HepG2 (cell line): ENCODE measurements around the gene CXCL9. TPM values are rescaled to one million over a fixed set of nuclear protein-coding genes. Genes with fewer than 3 reads are reported as not detected.

ENCODE experiments used
- ATAC-seq: fragments of 200-7000 bp; cut with Tn5 transposase; 3 replicates; pipeline ENCODE4 v1.9.1; 2020; ENCODE audit warnings: mild to moderate bottlenecking, moderate library complexity
- BruUV-seq: library from RNA; stranded (reverse); fragments of 400-500 nt; replicated peaks from 2 replicates; lab custom pipeline; 2021; lab: Mats Ljungman, UMichigan
- CTCF ChIA-PET: fragments of 300-600 bp; formaldehyde crosslinking; extraction: SDS; loops from one replicate; lab custom pipeline; 2021; ENCODE audit warnings: low total read pairs, inconsistent platforms, low intra/inter-chr PET ratio; lab: Yijun Ruan, JAX
- POLR2A ChIA-PET: fragments of 350-600 bp; sonication (Branson Sonifier 250); formaldehyde crosslinking; loops from one replicate; lab custom pipeline; 2020; ENCODE audit warnings: antibody characterized with exemption, inconsistent platforms; lab: Yijun Ruan, JAX
- DNase-seq: peaks from one replicate; pipeline ENCODE4 v3.0.0-alpha.2; 2015; ENCODE audit warnings: low spot score
- FAIRE-seq: peaks from 3 replicates; lab custom pipeline; 2011; peaks lifted over from hg19 to GRCh38; lab: Jason Lieb, UNC
- H2AFZ ChIP-seq: one replicate; pipeline ENCODE4 v1.6.1; 2011; ENCODE audit warnings: low read length, inconsistent platforms
- H3K27ac ChIP-seq: fragments of 300-600 bp; 3 replicates; pipeline ENCODE4 v1.8.0; 2011; ENCODE audit warnings: mixed run types, mild to moderate bottlenecking, mixed read lengths, low read length, inconsistent platforms; ENCODE audit not compliant: insufficient read depth; ENCODE audit errors: extremely low read length
- H3K27me3 ChIP-seq, 2 experiments: fragments of 200-600 bp in 1 of 2; 2 replicates in 1 of 2; 3 replicates in 1 of 2; pipeline versions ENCODE4 v1.6.0 to v1.8.0; 2011; ENCODE audit warnings: low read length in 2 of 2, mild to moderate bottlenecking in 2 of 2, moderate library complexity in 2 of 2, inconsistent platforms in 1 of 2; ENCODE audit not compliant: insufficient read depth in 2 of 2, control insufficient read depth in 1 of 2
- H3K36me3 ChIP-seq, 2 experiments: fragments of 200-600 bp in 1 of 2; replicated peaks in 1 of 2; 2 replicates in 1 of 2; 3 replicates in 1 of 2; pipeline versions ENCODE4 v1.5.1 to v1.8.0; 2011; ENCODE audit warnings: low read length in 2 of 2, inconsistent platforms in 1 of 2; ENCODE audit not compliant: insufficient read depth in 2 of 2, control insufficient read depth in 1 of 2
- H3K4me1 ChIP-seq: 2 replicates; pipeline ENCODE4 v1.5.1; 2012; ENCODE audit warnings: low read length, inconsistent platforms; ENCODE audit not compliant: insufficient read depth
- H3K4me2 ChIP-seq: 2 replicates; pipeline ENCODE4 v1.6.0; 2011; ENCODE audit warnings: low read depth, low read length, inconsistent platforms
- H3K4me3 ChIP-seq, 3 experiments: fragments of 200-600 bp in 1 of 3; sonication (generic), shearing (Covaris generic) in 1 of 3; replicated peaks in 1 of 3; 2 replicates each; pipeline ENCODE4 v1.5.1; 2011 to 2016; ENCODE audit warnings: low read length in 3 of 3, inconsistent platforms in 2 of 3, low read depth in 2 of 3, mild to moderate bottlenecking in 2 of 3, control low read depth in 1 of 3, mixed read lengths in 1 of 3; ENCODE audit not compliant: insufficient read depth in 1 of 3
- H3K79me2 ChIP-seq: one replicate; pipeline ENCODE4 v1.6.1; 2011; ENCODE audit warnings: low read length, inconsistent platforms; ENCODE audit not compliant: insufficient read depth
- H3K9ac ChIP-seq: 2 replicates; pipeline ENCODE4 v1.6.0; 2011; ENCODE audit warnings: mild to moderate bottlenecking, low read depth, low read length, inconsistent platforms; ENCODE audit not compliant: insufficient read depth
- H3K9me3 ChIP-seq: 2 replicates; pipeline ENCODE4 v1.5.1; 2012; ENCODE audit warnings: mild to moderate bottlenecking, low read length
- H4K20me1 ChIP-seq: 2 replicates; pipeline ENCODE4 v1.6.0; 2011; ENCODE audit warnings: inconsistent platforms, mild to moderate bottlenecking, low read length, moderate library complexity; ENCODE audit not compliant: insufficient read depth
- ATM ChIP-seq: fragments of 450-650 bp; IDR thresholded peaks from 2 replicates; pipeline ENCODE4 v1.7.1; 2017; ENCODE audit warnings: mild to moderate bottlenecking, borderline replicate concordance
- GRHL1 ChIP-seq: sonication (generic); formaldehyde crosslinking; conservative IDR thresholded peaks from 2 replicates; pipeline ENCODE4 v1.8.0; 2022; ENCODE audit warnings: missing genetic modification reagents
- HNRNPL ChIP-seq: fragments of 200-400 bp; formaldehyde crosslinking; IDR thresholded peaks from 2 replicates; pipeline ENCODE4 v1.6.1; 2017; ENCODE audit warnings: mild to moderate bottlenecking, low read depth, low read length
- SIX4 ChIP-seq: sonication (generic); formaldehyde crosslinking; IDR thresholded peaks from 2 replicates; pipeline ENCODE4 v1.4.0; 2020; ENCODE audit warnings: missing genetic modification reagents
- YEATS4 ChIP-seq: sonication (generic); formaldehyde crosslinking; IDR thresholded peaks from 2 replicates; pipeline ENCODE4 v1.4.0; 2020; ENCODE audit warnings: missing genetic modification reagents, borderline replicate concordance
- ZNF670 ChIP-seq: sonication (generic); formaldehyde crosslinking; IDR thresholded peaks from 2 replicates; pipeline ENCODE4 v1.8.0; 2022; ENCODE audit warnings: mild to moderate bottlenecking, missing genetic modification reagents, borderline replicate concordance
- ZNF878 ChIP-seq: sonication (generic); formaldehyde crosslinking; IDR thresholded peaks from 2 replicates; pipeline ENCODE4 v1.8.1; 2023; ENCODE audit warnings: mild to moderate bottlenecking, missing genetic modification reagents, moderate library complexity
- WGBS: methylation state at CpG from one replicate; pipeline ENCODE4 v1.1.6; 2017; ENCODE audit warnings: low lambda C conversion rate; 5-methylcytosine and 5-hydroxymethylcytosine counted together
- in situ Hi-C: cut with HindIII; loops from 2 replicates; pipeline ENCODE4 v1.10.0; 2017; ENCODE audit warnings: low pct_unique_long_range_greater_than_20kb; ENCODE audit not compliant: extremely low pct_ligation_motif_present
- intact Hi-C: fragments of 100-400 bp; cut with micrococcal nuclease; formaldehyde crosslinking; loops from one replicate; pipeline ENCODE4 v1.10.0; 2022; ENCODE audit not compliant: unreplicated experiment
- polyA plus RNA-seq, 8 experiments: library from polyadenylated mRNA; depleted of rRNA in 3 of 8; stranded (reverse) in 7 of 8; unstranded in 1 of 8; fragments of >200 nt; fragmentation: Illumina TruSeq in 4 of 8; extraction: Trizol in 4 of 8; gene quantifications; 2 replicates each; pipeline versions ENCODE4 v1.2.1 to v1.2.3, GENCODE V29; 2011 to 2016; ENCODE audit warnings: low read depth in 4 of 8, missing spikeins in 1 of 8, mixed read lengths in 1 of 8; ENCODE audit not compliant: insufficient read depth in 1 of 8
- total RNA-seq, 5 experiments: library from RNA; depleted of rRNA; stranded (reverse); fragments of >200 nt; fragmentation: Illumina TruSeq; extraction: Trizol; gene quantifications; 2 replicates each; pipeline ENCODE4 v1.2.3, GENCODE V29; 2016; ENCODE audit warnings: low read depth in 1 of 5

Gene CXCL9
- total and polyA plus RNA-seq, 2 of the 13 experiments (the other 11 are each of a cell fraction or from before 2014, with no cell fraction given) = not detected

GRCh38 chr4:76055421-76055820 is 48.1 kb upstream of the CXCL9 start:
- Histone ChIP-seq H3K9ac (no peak overlapping the region), H2AFZ (no peak overlapping the region), H3K27me3 (no peaks in the 10 kb centered on the region), H3K79me2 (no peaks in the 10 kb centered on the region), H4K20me1 (no peaks in the 10 kb centered on the region), H3K4me2 (no peak overlapping the region), H3K4me3 (no peak overlapping the region), H3K27ac (no peak overlapping the region), H3K36me3 (no peaks in the 10 kb centered on the region), H3K9me3 (no peaks in the 10 kb centered on the region), H3K4me1 (peaks cover 24% of the 10 kb centered on the region)
- no peak for TF ChIP-seq ZNF670 (CRISPR knock-in tag)
- POLR2A ChIA-PET = no interaction called here
- FAIRE-seq (no peak), ATAC-seq (no peak), DNase-seq (no peak)
- 11% methylated on average over 2 of the region's 2 CpGs for WGBS
- intact Hi-C loops = no loop called here
- in situ Hi-C loops = no loop called here
- BruUV-seq = no TSS peak
- CTCF ChIA-PET = no interaction called here

- FAIRE-seq = no peak
Observed at GRCh38 chr4:76055016-76055415, 47.7 kb upstream of the CXCL9 start.

More at GRCh38 chr4:76055016-76055415, 47.7 kb upstream of the CXCL9 start:
- CTCF ChIA-PET = no interaction called here
- WGBS = 42% methylated on average over 2 of the region's 2 CpGs
- H3K9ac ChIP-seq = no peak overlapping the region
- no TSS peak for BruUV-seq
- no peaks in the 10 kb centered on the region for H3K36me3 ChIP-seq
- H3K4me1 ChIP-seq = peaks cover 24% of the 10 kb centered on the region
- no peaks in the 10 kb centered on the region for H3K79me2 ChIP-seq
- H3K27me3 ChIP-seq = no peaks in the 10 kb centered on the region
- DNase-seq (no peak), ATAC-seq (no peak)
- intact Hi-C loops (no loop called here), in situ Hi-C loops (no loop called here)
- H3K9me3 ChIP-seq = no peaks in the 10 kb centered on the region
- POLR2A ChIA-PET = no interaction called here
- no peaks in the 10 kb centered on the region for H4K20me1 ChIP-seq
- TF ChIP-seq YEATS4 (CRISPR knock-in tag) (no peak), ZNF878 (CRISPR knock-in tag) (no peak), SIX4 (CRISPR knock-in tag) (no peak), ATM (no peak), HNRNPL (no peak), GRHL1 (CRISPR knock-in tag) (no peak)
- no peak overlapping the region for H3K27ac ChIP-seq
- no peak overlapping the region for H3K4me3 ChIP-seq
- H3K4me2 ChIP-seq = no peak overlapping the region
- no peak overlapping the region for H2AFZ ChIP-seq
